NCI-H2081 (cell line): ENCODE data around the gene SLC25A13.
A peak's percentile ranks its signal among the peaks of the same experiment; 100 is the strongest.

Experiments
- DNase-seq, 2 experiments: peaks; one replicate each; lab custom pipeline; 2025; lab: John Stamatoyannopoulos, UW

The SLC25A13 gene

GRCh38 chr7:96322847-96323461 is 1.1 kb upstream of the SLC25A13 start:
- DNase-seq = no peak

- DNase-seq = no peak
These were observed 436 bp upstream of the SLC25A13 start for GRCh38 chr7:96322373-96322695.

- peak; percentile 87 to 94 for DNase-seq
These were observed 754 bp downstream of the SLC25A13 start for GRCh38 chr7:96321031-96321657.

GRCh38 chr7:96320442-96320841 is 1.5 kb downstream of the SLC25A13 start:
- DNase-seq = no peak

- no peak for DNase-seq
These were observed 2.5 kb downstream of the SLC25A13 start for GRCh38 chr7:96319439-96319838.

- DNase-seq = no peak
These were observed 4.9 kb downstream of the SLC25A13 start for GRCh38 chr7:96316949-96317348.

GRCh38 chr7:96315125-96315512 is 6.8 kb downstream of the SLC25A13 start:
- no peak for DNase-seq

GRCh38 chr7:96314402-96315124 is 7.3 kb downstream of the SLC25A13 start:
- DNase-seq = no peak

GRCh38 chr7:96313940-96314339 is 8.0 kb downstream of the SLC25A13 start:
- DNase-seq = no peak

GRCh38 chr7:96312502-96312901 is 9.4 kb downstream of the SLC25A13 start:
- DNase-seq = no peak

GRCh38 chr7:96311967-96312366 is 9.9 kb downstream of the SLC25A13 start:
- DNase-seq = no peak

GRCh38 chr7:96310110-96310509 is 11.8 kb downstream of the SLC25A13 start:
- DNase-seq = no peak

- DNase-seq = no peak
These were observed 13.0 kb downstream of the SLC25A13 start for GRCh38 chr7:96308950-96309263.

- DNase-seq = no peak
These were observed 13.5 kb downstream of the SLC25A13 start for GRCh38 chr7:96308253-96308949.

GRCh38 chr7:96306385-96307125 is 15.3 kb downstream of the SLC25A13 start:
- DNase-seq = no peak

- no peak for DNase-seq
These were observed 16.0 kb downstream of the SLC25A13 start for GRCh38 chr7:96305915-96306314.

GRCh38 chr7:96304573-96304972 is 17.3 kb downstream of the SLC25A13 start:
- DNase-seq = no peak

GRCh38 chr7:96303686-96304443 is 18.0 kb downstream of the SLC25A13 start:
- DNase-seq = no peak

GRCh38 chr7:96303105-96303685 is 18.7 kb downstream of the SLC25A13 start:
- DNase-seq = no peak

- DNase-seq = no peak
These were observed 20.9 kb downstream of the SLC25A13 start for GRCh38 chr7:96300986-96301385.

- DNase-seq = no peak
These were observed 21.4 kb downstream of the SLC25A13 start for GRCh38 chr7:96300502-96300901.
